IPS-18a (cell line): Measurements from ENCODE around the gene QRFP.

Source experiments
- H3K27ac ChIP-seq: one replicate; pipeline ENCODE4 v1.5.1; 2013; ENCODE audit warnings: low read length
- H3K27me3 ChIP-seq: one replicate; pipeline ENCODE4 v1.6.1; 2013; ENCODE audit warnings: mild to moderate bottlenecking, low read length; ENCODE audit not compliant: control insufficient read depth, insufficient read depth
- H3K36me3 ChIP-seq: one replicate; pipeline ENCODE4 v1.6.1; 2013; ENCODE audit warnings: low read depth, low read length; ENCODE audit not compliant: control insufficient read depth
- H3K4me1 ChIP-seq: one replicate; pipeline ENCODE4 v1.6.1; 2013; ENCODE audit warnings: low read depth, low read length; ENCODE audit not compliant: control insufficient read depth
- H3K4me3 ChIP-seq: one replicate; pipeline ENCODE4 v1.5.1; 2013; ENCODE audit warnings: low read length
- H3K9ac ChIP-seq: one replicate; pipeline ENCODE4 v1.6.1; 2013; ENCODE audit warnings: mild to moderate bottlenecking, low read length, moderate library complexity
- H3K9me3 ChIP-seq: one replicate; pipeline ENCODE4 v1.6.1; 2013; ENCODE audit warnings: low read depth, low read length; ENCODE audit not compliant: control insufficient read depth

Gene QRFP

DNA sequence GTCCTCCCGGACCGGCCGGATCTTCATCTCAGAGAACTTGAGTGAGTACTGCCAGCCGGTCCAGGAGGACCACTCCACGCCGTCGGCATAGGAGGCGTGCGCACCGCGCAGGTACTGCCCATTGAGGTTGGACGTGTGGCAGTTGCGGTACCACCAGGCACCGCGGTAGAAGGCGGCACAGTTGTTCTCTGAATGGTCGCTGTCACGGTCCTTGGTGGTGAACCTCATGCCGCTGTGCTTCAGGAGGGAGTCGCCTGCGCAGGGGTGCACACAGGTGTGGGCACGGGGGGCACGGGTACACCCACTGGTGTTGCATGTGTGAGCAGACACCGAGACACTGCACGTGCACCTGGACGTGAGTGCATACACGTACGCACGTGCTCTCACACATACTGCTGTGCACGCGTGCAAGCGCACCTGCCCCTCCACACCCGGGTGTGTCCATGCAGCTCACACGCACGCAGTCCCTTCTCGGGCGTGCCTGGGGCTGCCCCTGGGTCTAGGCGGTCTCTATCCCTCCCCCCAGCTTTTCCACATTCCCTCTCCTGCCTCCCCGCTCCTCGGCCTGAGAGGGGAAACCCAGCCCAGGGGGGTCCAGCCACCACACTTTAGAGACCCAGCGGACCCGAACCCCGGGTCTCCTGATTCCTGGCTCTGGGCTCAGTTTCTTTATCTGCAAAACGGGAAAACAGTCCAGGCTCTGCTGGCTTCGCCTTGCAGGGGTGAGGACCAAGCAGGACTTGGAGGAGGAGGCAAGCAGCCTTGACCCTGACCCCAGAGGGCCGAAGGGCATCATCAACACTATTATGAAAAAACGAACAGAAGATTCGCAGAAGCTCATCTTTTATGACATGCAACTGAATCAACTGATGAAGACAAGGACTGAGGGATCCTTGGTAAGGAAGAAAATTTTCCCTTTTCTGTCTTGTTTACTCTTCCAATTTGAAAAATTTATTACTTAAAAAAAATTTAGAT, 7.7 kb upstream of the QRFP start:
- H3K27ac ChIP-seq: no peak overlapping the region
- H3K27me3 ChIP-seq: no peaks in the 10 kb centered on the region
- H3K9ac ChIP-seq: no peak overlapping the region
- H3K9me3 ChIP-seq: no peaks in the 10 kb centered on the region
- H3K4me3 ChIP-seq: no peak overlapping the region
- H3K4me1 ChIP-seq: no peaks in the 10 kb centered on the region
- no peaks in the 10 kb centered on the region for H3K36me3 ChIP-seq

DNA sequence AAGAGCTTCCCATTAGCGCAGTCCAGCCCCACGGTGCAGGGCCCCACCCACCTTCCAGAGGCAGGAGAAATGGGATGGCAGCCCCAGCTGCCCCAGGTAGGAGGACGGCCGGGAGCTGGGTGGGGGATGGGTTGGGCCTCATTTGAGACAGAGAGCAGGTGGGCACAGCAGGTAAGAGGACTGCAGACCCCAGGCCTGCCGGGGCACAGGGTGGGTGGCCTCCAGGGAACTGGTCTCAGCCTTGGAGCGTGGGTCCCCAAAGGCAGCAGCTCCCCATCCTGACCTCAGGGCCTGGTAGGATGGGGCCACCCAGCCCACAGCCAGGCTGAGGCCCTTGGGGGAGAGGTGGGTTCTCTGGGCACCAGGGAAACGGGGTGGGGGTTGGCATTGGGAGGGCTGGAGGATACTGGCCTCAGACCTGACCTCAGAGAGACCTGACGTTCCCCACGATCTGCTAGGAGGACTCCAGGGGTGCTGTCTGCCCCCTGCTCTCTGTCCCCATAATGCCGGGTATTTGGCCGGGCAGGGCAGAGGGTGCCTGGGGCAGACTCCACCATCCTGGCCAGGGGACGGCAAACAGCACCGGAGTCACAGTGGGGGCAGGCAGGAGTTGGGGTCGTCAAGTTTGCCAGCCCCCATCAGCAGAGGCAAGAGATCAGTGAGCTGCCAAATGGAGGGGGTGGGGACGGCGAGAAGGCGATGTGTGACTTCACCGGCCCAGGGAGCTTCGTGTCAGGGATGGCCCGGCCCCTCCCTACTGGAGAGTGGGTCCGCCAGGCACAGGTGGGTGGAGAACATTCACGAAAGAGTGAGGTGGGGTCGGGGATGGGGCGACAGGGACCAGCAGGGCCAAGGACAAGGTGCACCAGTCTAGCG, 6.8 kb upstream of the QRFP start:
- Histone ChIP-seq H3K27me3 (no peaks in the 10 kb centered on the region), H3K4me3 (no peak overlapping the region), H3K9ac (no peak overlapping the region), H3K4me1 (no peaks in the 10 kb centered on the region), H3K36me3 (no peaks in the 10 kb centered on the region), H3K27ac (no peak overlapping the region), H3K9me3 (no peaks in the 10 kb centered on the region)

DNA sequence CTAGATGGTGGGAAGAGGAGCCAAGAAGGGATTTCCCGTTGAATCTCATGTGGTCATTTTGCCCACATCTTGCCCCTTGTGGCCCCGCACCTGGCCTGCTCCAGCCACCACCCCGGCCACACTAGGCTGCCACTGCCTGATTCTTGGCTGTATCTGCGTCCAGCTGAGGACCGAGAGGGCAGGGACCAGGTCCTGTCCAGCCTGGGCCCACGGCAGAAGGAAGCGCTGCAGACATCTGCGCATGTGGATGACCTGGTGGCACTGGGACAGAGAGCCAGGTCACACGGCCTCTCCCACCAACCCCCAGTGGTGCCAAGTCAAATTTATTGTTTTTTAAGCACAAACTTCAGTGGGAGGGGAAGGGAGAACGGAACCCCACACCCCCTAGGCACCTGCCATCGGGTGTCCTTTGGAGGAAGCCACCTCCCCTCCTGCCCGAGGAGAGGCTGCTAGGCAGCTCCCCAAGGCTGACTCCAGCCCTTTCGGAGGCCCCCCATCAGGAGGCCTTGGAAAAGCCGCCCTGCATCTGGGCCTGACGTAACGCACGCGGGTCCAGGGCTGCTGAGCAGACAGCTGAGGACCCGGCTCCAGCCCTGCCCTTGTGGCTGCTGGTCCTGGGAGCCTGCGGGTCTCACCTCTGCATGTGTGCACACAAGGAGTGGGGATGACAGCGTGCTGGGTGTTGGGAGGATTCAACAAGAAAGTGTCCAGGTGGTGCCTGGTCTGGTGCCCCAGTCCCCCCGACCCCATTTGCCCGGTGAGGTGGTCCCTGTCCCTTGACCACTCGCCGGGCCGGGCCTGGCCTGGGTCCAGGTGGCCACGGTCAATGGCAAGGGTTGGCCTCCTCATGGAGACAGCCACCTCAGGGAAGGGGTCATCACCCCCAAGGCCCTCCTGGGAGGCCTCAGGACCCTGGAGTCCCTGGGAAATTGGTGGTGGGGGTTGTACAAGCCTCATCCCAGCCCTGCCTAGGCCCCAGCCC, 5.9 kb upstream of the QRFP start:
- Histone ChIP-seq H3K27ac (no peak overlapping the region), H3K9me3 (no peaks in the 10 kb centered on the region), H3K4me3 (no peak overlapping the region), H3K9ac (no peak overlapping the region), H3K4me1 (no peaks in the 10 kb centered on the region), H3K27me3 (no peaks in the 10 kb centered on the region), H3K36me3 (no peaks in the 10 kb centered on the region)

GRCh38 chr9:130901498-130902203, 5.0 kb upstream of the QRFP start:
- Histone ChIP-seq H3K4me1 (no peaks in the 10 kb centered on the region), H3K27me3 (no peaks in the 10 kb centered on the region), H3K27ac (no peak overlapping the region), H3K4me3 (no peak overlapping the region), H3K9me3 (no peaks in the 10 kb centered on the region), H3K36me3 (no peaks in the 10 kb centered on the region), H3K9ac (no peak overlapping the region)

DNA sequence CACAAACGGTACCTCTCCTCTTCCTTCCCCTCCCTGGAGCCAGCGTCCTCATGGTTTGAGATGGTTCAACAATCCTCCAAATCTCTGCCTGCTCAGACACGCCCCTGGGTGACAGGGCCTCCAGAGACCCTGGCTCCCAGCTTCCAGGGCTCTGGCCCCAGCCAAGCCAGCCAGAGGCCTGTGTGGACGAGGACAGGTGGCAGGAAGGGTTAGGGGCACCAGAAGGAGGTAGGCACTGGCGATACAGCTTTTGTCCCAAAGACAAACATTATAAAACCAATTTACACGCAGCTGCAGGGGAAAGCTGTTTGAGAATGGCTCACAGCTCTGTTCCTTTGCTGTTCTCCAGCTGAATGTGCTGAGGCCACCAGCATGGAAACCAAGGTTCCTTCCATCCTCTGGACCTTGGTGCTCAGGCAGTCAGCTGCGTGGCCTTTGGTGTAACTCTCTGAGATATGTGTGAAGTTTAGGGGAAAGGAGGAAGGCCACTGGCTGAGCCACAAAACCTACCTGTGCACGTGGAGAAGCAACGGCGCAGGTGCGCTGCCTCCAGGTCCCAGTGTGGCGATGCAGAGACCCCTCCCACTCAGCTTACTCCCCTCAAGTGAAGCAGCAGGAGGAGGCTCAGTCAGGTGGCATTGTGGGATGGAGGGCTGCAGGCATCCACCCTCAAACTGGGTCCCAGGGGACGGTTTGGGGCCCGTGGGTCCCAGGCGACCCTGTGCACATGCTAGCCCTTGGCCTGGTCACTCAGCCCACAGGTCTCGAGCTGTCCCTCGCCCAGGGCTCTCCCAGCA, 4.3 kb upstream of the QRFP start:
- Histone ChIP-seq H3K9ac (no peak overlapping the region), H3K9me3 (no peaks in the 10 kb centered on the region), H3K36me3 (no peaks in the 10 kb centered on the region), H3K4me3 (no peak overlapping the region), H3K4me1 (no peaks in the 10 kb centered on the region), H3K27me3 (no peaks in the 10 kb centered on the region), H3K27ac (no peak overlapping the region)

- no peak overlapping the region for H3K4me3 ChIP-seq
- no peak overlapping the region for H3K27ac ChIP-seq
- no peaks in the 10 kb centered on the region for H3K27me3 ChIP-seq
- no peak overlapping the region for H3K9ac ChIP-seq
- no peaks in the 10 kb centered on the region for H3K4me1 ChIP-seq
- H3K36me3 ChIP-seq: no peaks in the 10 kb centered on the region
- no peaks in the 10 kb centered on the region for H3K9me3 ChIP-seq
These were observed 2.6 kb upstream of the QRFP start for GRCh38 chr9:130899051-130899748.

DNA sequence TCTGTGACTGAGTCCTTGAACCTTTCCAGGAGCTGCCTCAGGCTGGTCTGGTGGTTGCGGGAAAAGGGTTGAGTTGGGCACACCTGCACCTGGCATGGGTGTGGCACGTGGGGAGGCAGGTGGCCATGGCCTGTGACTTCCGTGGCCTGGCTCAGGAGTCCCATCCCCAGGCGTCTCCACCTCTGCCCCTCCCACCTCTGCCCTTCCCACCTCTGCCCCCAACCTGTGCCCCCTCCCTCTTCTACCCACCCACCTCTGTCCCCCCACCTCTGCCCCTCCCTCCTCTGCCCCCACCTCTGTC, 1.9 kb upstream of the QRFP start:
- no peaks in the 10 kb centered on the region for H3K9me3 ChIP-seq
- no peaks in the 10 kb centered on the region for H3K4me1 ChIP-seq
- no peak overlapping the region for H3K4me3 ChIP-seq
- H3K36me3 ChIP-seq: no peaks in the 10 kb centered on the region
- no peaks in the 10 kb centered on the region for H3K27me3 ChIP-seq
- no peak overlapping the region for H3K27ac ChIP-seq
- H3K9ac ChIP-seq: no peak overlapping the region

DNA sequence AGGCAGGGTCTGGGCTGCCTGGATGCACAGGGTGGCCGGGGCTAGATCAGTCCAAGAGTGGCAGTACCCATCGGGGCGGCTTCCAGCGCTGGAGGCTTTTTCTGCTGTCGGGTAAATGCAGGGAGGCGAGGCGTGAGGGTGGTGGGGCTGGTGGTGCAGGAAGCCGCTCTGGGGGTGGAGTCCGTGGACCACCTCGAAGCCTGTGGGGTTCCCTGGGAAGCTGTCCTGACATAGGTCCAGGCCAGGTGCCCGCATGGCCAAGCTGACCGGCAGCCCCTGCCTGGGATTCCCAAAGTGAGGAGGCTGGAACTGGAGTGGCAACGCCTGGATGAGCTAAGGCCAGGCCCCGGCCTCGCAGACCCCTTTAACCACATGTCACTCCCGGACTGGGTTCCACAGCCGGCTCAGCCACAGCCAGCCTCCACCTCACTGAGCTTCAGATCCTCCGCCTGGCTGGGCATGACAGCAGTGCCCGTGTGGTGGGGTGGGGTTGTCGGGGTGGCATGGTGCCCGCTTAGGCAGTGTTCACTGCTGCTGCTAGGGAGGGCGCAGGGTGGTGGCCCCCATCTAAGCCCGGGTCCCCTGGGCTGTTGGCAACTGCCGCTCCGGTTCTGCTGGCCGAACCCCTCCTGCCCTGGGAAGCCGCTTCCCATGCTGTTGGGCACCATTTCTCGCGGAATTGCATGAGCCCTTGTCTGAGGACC, 1.4 kb upstream of the QRFP start:
- no peak overlapping the region for H3K9ac ChIP-seq
- no peaks in the 10 kb centered on the region for H3K9me3 ChIP-seq
- no peaks in the 10 kb centered on the region for H3K27me3 ChIP-seq
- H3K4me3 ChIP-seq: no peak overlapping the region
- H3K4me1 ChIP-seq: no peaks in the 10 kb centered on the region
- H3K27ac ChIP-seq: no peak overlapping the region
- no peaks in the 10 kb centered on the region for H3K36me3 ChIP-seq

GRCh38 chr9:130897105-130897751, 616 bp upstream of the QRFP start:
- no peak overlapping the region for H3K9ac ChIP-seq
- H3K4me1 ChIP-seq: no peaks in the 10 kb centered on the region
- no peaks in the 10 kb centered on the region for H3K27me3 ChIP-seq
- H3K9me3 ChIP-seq: no peaks in the 10 kb centered on the region
- H3K36me3 ChIP-seq: no peaks in the 10 kb centered on the region
- H3K27ac ChIP-seq: no peak overlapping the region
- H3K4me3 ChIP-seq: no peak overlapping the region
